ENCODE measurements around the gene RAP1GAP. TPM values are rescaled to one million over a fixed set of nuclear protein-coding genes. Genes with fewer than 3 reads are reported as not detected.

The RAP1GAP gene
- polyA plus RNA-seq, 4 donors: 15.9 to 81.8 (median 19.4) TPM

DNA sequence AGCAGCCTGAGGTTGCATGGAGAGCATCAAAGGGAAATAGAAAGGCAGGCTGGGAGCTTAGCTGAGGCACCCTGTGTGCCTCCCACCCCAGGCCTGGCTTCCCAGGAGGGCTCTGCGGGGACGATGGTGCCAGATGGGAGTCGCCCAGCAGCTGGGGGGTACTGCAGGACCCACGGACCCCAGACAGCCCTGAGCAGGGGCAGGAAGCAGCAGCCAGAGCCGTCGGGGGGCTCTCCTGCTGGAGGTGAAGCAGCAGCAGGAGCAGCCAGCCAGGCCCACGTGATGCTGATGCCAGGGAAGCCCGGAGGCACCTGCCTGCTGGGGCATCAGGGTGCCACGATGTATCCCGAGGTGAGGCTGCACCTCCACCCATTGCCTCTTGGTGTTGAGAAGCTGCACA, 20.4 kb downstream of the RAP1GAP start:
- H3K27ac ChIP-seq (ENCODE audit: low read depth in 1 of 3, low read length in 2 of 3): no peak overlapping the region
- H3K4me1 ChIP-seq (ENCODE audit: control insufficient read depth in 3 of 3, insufficient read depth in 2 of 3, low read depth in 1 of 3, low read length in 2 of 3): peaks cover 3 to 34% (median 4%) of the 10 kb centered on the region in 3 donors
- no peaks in the 10 kb centered on the region for H3K36me3 ChIP-seq (ENCODE audit: control insufficient read depth in 3 of 3, insufficient read depth in 2 of 3, low read depth in 1 of 3, low read length in 3 of 3)
- peaks cover 0 to 4% (median 0%) of the 10 kb centered on the region in 3 donors for H3K27me3 ChIP-seq (ENCODE audit: control insufficient read depth in 3 of 3, insufficient read depth in 3 of 3, low read length in 3 of 3)
- no peaks in the 10 kb centered on the region for H3K9me3 ChIP-seq (ENCODE audit: control insufficient read depth in 2 of 2, insufficient read depth in 1 of 2, low read depth in 1 of 2, low read length in 1 of 2)
- WGBS, 3 donors: 54 to 66% (median 62%) methylated on average over 10 of the region's 10 CpGs
- DNase-seq: no peak
- FAIRE-seq: no peak
- H3K4me3 ChIP-seq (ENCODE audit: low read depth in 1 of 3, low read length in 3 of 3): no peak overlapping the region

DNA sequence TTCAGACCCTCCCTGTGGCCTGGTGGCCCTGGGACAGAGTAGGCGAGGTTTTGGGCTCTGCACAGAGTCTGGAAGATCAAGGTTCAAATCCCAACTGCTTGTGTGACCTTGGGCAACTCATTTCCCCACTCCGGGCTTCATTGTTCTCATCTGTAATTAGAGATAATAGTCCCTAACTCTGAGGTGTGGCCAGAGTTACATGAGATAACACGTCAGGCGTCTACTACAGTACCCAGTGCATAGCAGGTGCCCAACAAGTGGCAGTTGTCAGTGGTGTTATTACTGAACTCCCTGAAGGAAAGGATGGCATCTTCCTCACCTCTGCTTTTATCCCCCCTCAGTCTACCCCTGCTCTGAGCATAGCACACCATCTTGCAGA, 20.8 kb downstream of the RAP1GAP start:
- 9 to 38% (median 31%) methylated on average over 4 of the region's 4 CpGs for WGBS, 3 donors
- FAIRE-seq: no peak
- Histone ChIP-seq H3K4me3 (ENCODE audit: low read depth in 1 of 3, low read length in 3 of 3) (no peak overlapping the region), H3K27ac (ENCODE audit: low read depth in 1 of 3, low read length in 2 of 3) (no peak overlapping the region), H3K9me3 (ENCODE audit: control insufficient read depth in 2 of 2, insufficient read depth in 1 of 2, low read depth in 1 of 2, low read length in 1 of 2) (no peaks in the 10 kb centered on the region), H3K27me3 (ENCODE audit: control insufficient read depth in 3 of 3, insufficient read depth in 3 of 3, low read length in 3 of 3) (peaks cover 0 to 4% (median 0%) of the 10 kb centered on the region in 3 donors), H3K36me3 (ENCODE audit: control insufficient read depth in 3 of 3, insufficient read depth in 2 of 3, low read depth in 1 of 3, low read length in 3 of 3) (no peaks in the 10 kb centered on the region), H3K4me1 (ENCODE audit: control insufficient read depth in 3 of 3, insufficient read depth in 2 of 3, low read depth in 1 of 3, low read length in 2 of 3) (peaks cover 3 to 30% (median 4%) of the 10 kb centered on the region in 3 donors)
- peak in 1 of 2 donors; percentile 40 for DNase-seq

DNA sequence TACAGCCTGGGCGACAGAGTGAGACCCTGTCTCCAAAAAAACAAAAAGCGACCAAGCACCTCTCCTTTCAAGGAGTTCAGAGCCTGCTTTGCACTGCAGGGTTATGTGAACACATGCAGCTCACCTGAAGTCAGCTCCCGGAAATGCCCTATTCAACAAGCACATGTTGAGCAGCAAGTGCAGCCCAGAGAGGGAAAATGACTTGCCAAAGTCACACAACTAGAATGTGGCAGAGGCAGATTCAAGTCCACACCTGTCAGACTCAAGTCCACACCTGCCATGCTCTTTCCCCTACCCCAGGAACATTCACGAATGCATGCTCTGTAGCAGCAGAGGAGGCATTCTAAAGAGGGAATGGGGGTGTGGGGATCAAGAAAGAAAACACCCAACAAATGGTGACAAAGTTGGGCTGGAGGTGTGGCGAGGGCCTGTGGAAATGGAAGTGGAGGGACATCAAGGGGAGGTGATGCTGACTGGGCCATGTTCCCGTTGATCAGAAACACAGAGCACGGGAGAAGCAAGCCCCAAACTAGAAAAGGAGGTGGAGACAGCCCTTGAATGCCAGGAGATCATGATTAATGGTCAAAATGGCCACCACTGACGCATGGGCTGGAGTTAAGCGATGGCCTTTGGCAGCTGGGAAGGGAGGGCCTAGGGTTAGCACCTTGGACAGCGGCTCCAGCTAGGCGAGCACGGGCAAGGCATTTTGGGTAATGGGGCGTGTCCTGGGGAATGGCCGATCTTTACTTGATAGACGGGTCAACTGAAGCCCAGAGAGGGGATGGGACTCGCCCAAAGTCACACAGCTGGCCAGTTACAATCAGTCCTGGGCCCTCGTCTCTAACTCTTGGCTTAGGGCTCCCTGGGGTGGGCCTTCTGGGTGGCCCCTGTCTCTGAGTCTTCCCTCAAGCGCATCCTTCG, 21.5 kb downstream of the RAP1GAP start:
- peaks cover 0 to 2% (median 0%) of the 10 kb centered on the region in 3 donors for H3K36me3 ChIP-seq (ENCODE audit: control insufficient read depth in 3 of 3, insufficient read depth in 2 of 3, low read depth in 1 of 3, low read length in 3 of 3)
- peaks cover 3 to 24% (median 4%) of the 10 kb centered on the region in 3 donors for H3K4me1 ChIP-seq (ENCODE audit: control insufficient read depth in 3 of 3, insufficient read depth in 2 of 3, low read depth in 1 of 3, low read length in 2 of 3)
- H3K27ac ChIP-seq (ENCODE audit: low read depth in 1 of 3, low read length in 2 of 3): no peak overlapping the region
- H3K9me3 ChIP-seq (ENCODE audit: control insufficient read depth in 2 of 2, insufficient read depth in 1 of 2, low read depth in 1 of 2, low read length in 1 of 2): no peaks in the 10 kb centered on the region
- peaks cover 0 to 4% (median 0%) of the 10 kb centered on the region in 3 donors for H3K27me3 ChIP-seq (ENCODE audit: control insufficient read depth in 3 of 3, insufficient read depth in 3 of 3, low read length in 3 of 3)
- DNase-seq: peak; percentile 69 to 82
- FAIRE-seq: no peak
- no peak overlapping the region for H3K4me3 ChIP-seq (ENCODE audit: low read depth in 1 of 3, low read length in 3 of 3)
- 33 to 34% (median 34%) methylated on average over 19 of the region's 19 CpGs for WGBS, 3 donors

DNA sequence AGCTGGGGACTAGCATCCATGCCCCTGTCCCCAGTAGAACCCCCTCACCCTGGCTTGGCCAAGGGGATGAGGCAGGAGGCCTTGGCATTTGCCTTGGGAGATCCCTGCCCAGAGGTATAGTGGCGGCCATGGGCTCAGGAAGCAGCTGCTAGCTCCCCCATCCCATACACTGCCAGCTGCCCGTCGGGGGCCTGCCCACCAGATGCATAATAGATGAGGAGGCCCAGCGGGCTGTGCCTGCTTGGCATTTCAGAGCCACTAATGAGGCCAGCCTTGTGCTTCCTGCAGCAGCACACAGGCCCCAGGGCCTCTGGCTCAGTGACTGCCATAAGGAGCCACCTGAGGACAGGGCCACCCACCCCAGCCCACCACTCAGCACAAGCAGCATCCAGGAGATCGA, 23.6 kb downstream of the RAP1GAP start:
- Histone ChIP-seq H3K27me3 (ENCODE audit: control insufficient read depth in 3 of 3, insufficient read depth in 3 of 3, low read length in 3 of 3) (no peaks in the 10 kb centered on the region), H3K4me3 (ENCODE audit: low read depth in 1 of 3, low read length in 3 of 3) (no peak overlapping the region), H3K4me1 (ENCODE audit: control insufficient read depth in 3 of 3, insufficient read depth in 2 of 3, low read depth in 1 of 3, low read length in 2 of 3) (peaks cover 0 to 8% (median 0%) of the 10 kb centered on the region in 3 donors), H3K9me3 (ENCODE audit: control insufficient read depth in 2 of 2, insufficient read depth in 1 of 2, low read depth in 1 of 2, low read length in 1 of 2) (no peaks in the 10 kb centered on the region), H3K27ac (ENCODE audit: low read depth in 1 of 3, low read length in 2 of 3) (no peak overlapping the region), H3K36me3 (ENCODE audit: control insufficient read depth in 3 of 3, insufficient read depth in 2 of 3, low read depth in 1 of 3, low read length in 3 of 3) (peaks cover 0 to 5% (median 0%) of the 10 kb centered on the region in 3 donors)
- WGBS, 3 donors: 82 to 83% (median 82%) methylated on average over 5 of the region's 5 CpGs
- DNase-seq (no peak), FAIRE-seq (no peak)

DNA sequence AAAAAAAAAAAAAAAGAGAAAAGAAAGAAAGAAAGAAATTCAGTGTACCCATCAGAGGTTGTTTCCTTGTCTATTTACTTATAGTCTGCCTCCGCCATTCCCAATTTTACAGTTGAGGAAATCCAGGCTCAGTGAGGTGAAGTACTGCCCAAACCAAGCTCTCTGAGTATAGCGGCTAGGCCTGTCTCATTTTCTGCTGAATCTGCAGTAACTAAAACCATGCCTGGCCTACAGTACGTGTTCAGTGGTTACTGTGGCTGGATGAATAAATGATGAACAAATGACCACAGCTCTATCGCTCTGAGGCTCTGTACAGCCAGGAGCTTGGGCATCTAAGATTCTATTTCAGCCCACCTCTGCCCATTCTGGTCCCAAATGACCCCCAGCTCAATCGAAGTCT, 24.3 kb downstream of the RAP1GAP start:
- WGBS, 3 donors: 83 to 90% (median 84%) methylated on average over 5 of the region's 5 CpGs
- peaks cover 0 to 5% (median 0%) of the 10 kb centered on the region in 3 donors for H3K36me3 ChIP-seq (ENCODE audit: control insufficient read depth in 3 of 3, insufficient read depth in 2 of 3, low read depth in 1 of 3, low read length in 3 of 3)

DNA sequence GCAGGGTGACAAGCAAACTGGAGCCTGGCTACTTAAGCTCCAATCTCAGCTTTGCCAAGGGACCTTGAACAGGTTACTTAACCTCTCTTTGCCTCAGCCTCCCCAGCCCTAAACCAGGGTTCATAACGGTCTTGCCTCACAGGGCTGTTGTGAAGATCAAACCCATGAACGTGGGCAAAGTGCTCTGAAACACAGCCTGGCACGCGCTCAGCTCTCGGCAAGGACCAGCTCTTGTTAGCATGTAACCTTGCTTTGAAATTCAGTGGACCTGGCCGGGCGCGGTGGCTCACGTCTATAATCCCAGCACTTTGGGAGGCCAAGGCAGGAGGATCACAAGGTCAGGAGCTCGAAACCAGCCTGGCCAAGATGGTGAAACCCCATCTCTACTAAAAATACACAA, 24.8 kb downstream of the RAP1GAP start:
- H3K36me3 ChIP-seq (ENCODE audit: control insufficient read depth in 3 of 3, insufficient read depth in 2 of 3, low read depth in 1 of 3, low read length in 3 of 3): peaks cover 0 to 5% (median 0%) of the 10 kb centered on the region in 3 donors

More for the DNA sequence above, 24.3 kb downstream of the RAP1GAP start:
- no peaks in the 10 kb centered on the region for H3K27me3 ChIP-seq (ENCODE audit: control insufficient read depth in 3 of 3, insufficient read depth in 3 of 3, low read length in 3 of 3)
- DNase-seq: no peak
- no peak for FAIRE-seq
- no peaks in the 10 kb centered on the region for H3K9me3 ChIP-seq (ENCODE audit: control insufficient read depth in 2 of 2, insufficient read depth in 1 of 2, low read depth in 1 of 2, low read length in 1 of 2)
- no peak overlapping the region for H3K27ac ChIP-seq (ENCODE audit: low read depth in 1 of 3, low read length in 2 of 3)
- H3K4me3 ChIP-seq (ENCODE audit: low read depth in 1 of 3, low read length in 3 of 3): no peak overlapping the region
- H3K4me1 ChIP-seq (ENCODE audit: control insufficient read depth in 3 of 3, insufficient read depth in 2 of 3, low read depth in 1 of 3, low read length in 2 of 3): peaks cover 0 to 8% (median 0%) of the 10 kb centered on the region in 3 donors

DNA sequence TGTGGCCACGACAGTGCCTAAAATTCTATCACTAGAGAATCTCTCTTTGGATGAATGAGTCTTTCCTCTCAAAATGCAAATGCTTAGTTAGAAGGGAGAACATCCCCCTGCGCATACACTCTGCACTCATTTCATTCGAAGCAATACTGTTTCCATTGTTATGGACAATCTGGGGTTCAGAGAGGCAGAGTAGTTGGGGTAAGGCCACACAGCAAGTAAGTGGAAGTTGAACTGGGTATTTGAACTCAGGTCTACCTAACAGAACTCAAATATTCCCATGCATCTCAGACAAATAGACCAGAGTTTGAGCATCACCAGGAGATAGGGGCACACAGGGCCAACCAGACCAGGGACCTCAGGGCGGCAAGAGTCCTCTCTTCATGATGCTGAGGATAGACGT, 25.5 kb downstream of the RAP1GAP start:
- Histone ChIP-seq H3K9me3 (ENCODE audit: control insufficient read depth in 2 of 2, insufficient read depth in 1 of 2, low read depth in 1 of 2, low read length in 1 of 2) (no peaks in the 10 kb centered on the region), H3K36me3 (ENCODE audit: control insufficient read depth in 3 of 3, insufficient read depth in 2 of 3, low read depth in 1 of 3, low read length in 3 of 3) (peaks cover 0 to 5% (median 0%) of the 10 kb centered on the region in 3 donors), H3K4me3 (ENCODE audit: low read depth in 1 of 3, low read length in 3 of 3) (no peak overlapping the region), H3K4me1 (ENCODE audit: control insufficient read depth in 3 of 3, insufficient read depth in 2 of 3, low read depth in 1 of 3, low read length in 2 of 3) (peaks cover 0 to 12% (median 0%) of the 10 kb centered on the region in 3 donors), H3K27ac (ENCODE audit: low read depth in 1 of 3, low read length in 2 of 3) (no peak overlapping the region), H3K27me3 (ENCODE audit: control insufficient read depth in 3 of 3, insufficient read depth in 3 of 3, low read length in 3 of 3) (no peaks in the 10 kb centered on the region)
- WGBS, 3 donors: 83 to 86% (median 84%) methylated on average over 5 of the region's 5 CpGs
- no peak for DNase-seq
- no peak for FAIRE-seq

More for the DNA sequence above, 24.8 kb downstream of the RAP1GAP start:
- H3K4me1 ChIP-seq (ENCODE audit: control insufficient read depth in 3 of 3, insufficient read depth in 2 of 3, low read depth in 1 of 3, low read length in 2 of 3): peaks cover 0 to 8% (median 0%) of the 10 kb centered on the region in 3 donors
- no peak overlapping the region for H3K27ac ChIP-seq (ENCODE audit: low read depth in 1 of 3, low read length in 2 of 3)
- FAIRE-seq (no peak), DNase-seq (no peak)
- H3K27me3 ChIP-seq (ENCODE audit: control insufficient read depth in 3 of 3, insufficient read depth in 3 of 3, low read length in 3 of 3): no peaks in the 10 kb centered on the region
- 66 to 82% (median 79%) methylated on average over 10 of the region's 10 CpGs for WGBS, 3 donors
- no peaks in the 10 kb centered on the region for H3K9me3 ChIP-seq (ENCODE audit: control insufficient read depth in 2 of 2, insufficient read depth in 1 of 2, low read depth in 1 of 2, low read length in 1 of 2)
- H3K4me3 ChIP-seq (ENCODE audit: low read depth in 1 of 3, low read length in 3 of 3): no peak overlapping the region

DNA sequence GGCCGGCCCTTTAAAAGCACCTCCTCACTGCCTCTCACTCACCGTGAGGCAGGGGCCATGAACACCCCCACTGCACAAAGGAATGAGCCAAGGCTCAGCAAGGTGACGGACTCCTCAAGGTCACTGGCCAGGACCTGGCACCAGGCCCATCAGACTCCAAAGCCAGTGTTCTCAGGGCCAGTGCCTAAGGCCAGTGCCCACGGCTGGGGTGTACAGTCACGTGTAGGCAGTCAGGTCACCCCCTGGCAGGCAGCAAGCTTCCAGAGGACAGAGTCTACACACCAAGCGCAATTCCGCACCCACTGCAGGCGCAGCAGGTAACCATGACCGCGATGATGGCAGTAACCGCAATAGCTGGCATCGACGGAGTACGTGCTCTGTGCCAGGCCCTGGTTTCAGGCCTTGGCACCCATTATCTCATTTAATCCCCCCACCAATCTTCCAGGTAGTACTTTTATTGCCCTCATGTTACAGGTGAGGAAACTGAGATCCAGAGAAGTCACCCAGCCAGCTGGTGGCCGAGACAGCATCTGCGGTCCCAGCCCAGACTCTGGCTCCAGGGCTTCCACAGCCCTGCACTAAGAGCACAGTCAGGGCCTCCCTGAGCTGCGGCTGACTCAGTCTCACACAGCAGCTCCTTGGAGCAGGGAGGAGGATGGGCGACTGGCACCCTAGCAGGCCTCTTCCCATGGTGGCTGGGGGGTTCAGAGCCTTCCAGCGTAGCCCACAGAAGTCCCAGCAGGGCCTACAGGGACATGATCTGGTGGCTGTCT, 27.0 kb downstream of the RAP1GAP start:
- Histone ChIP-seq H3K9me3 (ENCODE audit: control insufficient read depth in 2 of 2, insufficient read depth in 1 of 2, low read depth in 1 of 2, low read length in 1 of 2) (no peaks in the 10 kb centered on the region), H3K27ac (ENCODE audit: low read depth in 1 of 3, low read length in 2 of 3) (no peak overlapping the region)

More for the DNA sequence above, 27.0 kb downstream of the RAP1GAP start:
- Histone ChIP-seq H3K4me1 (ENCODE audit: control insufficient read depth in 3 of 3, insufficient read depth in 2 of 3, low read depth in 1 of 3, low read length in 2 of 3) (peaks cover 0 to 4% (median 0%) of the 10 kb centered on the region in 3 donors), H3K36me3 (ENCODE audit: control insufficient read depth in 3 of 3, insufficient read depth in 2 of 3, low read depth in 1 of 3, low read length in 3 of 3) (peaks cover 0 to 5% (median 0%) of the 10 kb centered on the region in 3 donors), H3K27me3 (ENCODE audit: control insufficient read depth in 3 of 3, insufficient read depth in 3 of 3, low read length in 3 of 3) (no peaks in the 10 kb centered on the region), H3K4me3 (ENCODE audit: low read depth in 1 of 3, low read length in 3 of 3) (no peak overlapping the region)
- no peak for FAIRE-seq
- WGBS, 3 donors: 83 to 89% (median 88%) methylated on average over 19 of the region's 19 CpGs
- DNase-seq: no peak

Measured in small intestine (tissue), 7 donors.